ENCODE results near the gene MITF.

MITF gene

GRCh38 chr3:69842789-69843188 lies 103.5 kb downstream of the MITF start:
- DNase-seq: no peak

GRCh38 chr3:69844706-69845105 lies 105.4 kb downstream of the MITF start:
- no peak for DNase-seq

GRCh38 chr3:69847303-69847702 lies 108.0 kb downstream of the MITF start:
- no peak for DNase-seq

- DNase-seq: no peak
Observed at GRCh38 chr3:69848113-69848512, 108.8 kb downstream of the MITF start.

- DNase-seq: no peak
Observed at GRCh38 chr3:69850849-69851248, 111.6 kb downstream of the MITF start.

- no peak for DNase-seq
Observed at GRCh38 chr3:69853027-69853426, 113.8 kb downstream of the MITF start.

GRCh38 chr3:69855436-69856162 lies 116.3 kb downstream of the MITF start:
- no peak for DNase-seq

- no peak for DNase-seq
Observed at GRCh38 chr3:69856965-69857705, 117.9 kb downstream of the MITF start.

- no peak for DNase-seq
Observed at GRCh38 chr3:69861556-69861955, 122.3 kb downstream of the MITF start.

- DNase-seq: no peak
Observed at GRCh38 chr3:69864141-69864540, 124.9 kb downstream of the MITF start.

- DNase-seq: no peak
Observed at GRCh38 chr3:69864766-69865165, 125.5 kb downstream of the MITF start.

GRCh38 chr3:69865925-69866679 lies 126.8 kb downstream of the MITF start:
- no peak for DNase-seq

- no peak for DNase-seq
Observed at GRCh38 chr3:69866988-69867720, 127.9 kb downstream of the MITF start.

GRCh38 chr3:69867941-69868505 lies 128.8 kb downstream of the MITF start:
- DNase-seq: no peak

GRCh38 chr3:69868841-69869420 lies 129.7 kb downstream of the MITF start:
- DNase-seq: no peak

- DNase-seq: no peak
Observed at GRCh38 chr3:69869643-69870042, 130.4 kb downstream of the MITF start.

GRCh38 chr3:69871251-69871650 lies 132.0 kb downstream of the MITF start:
- DNase-seq: no peak

- DNase-seq: no peak
Observed at GRCh38 chr3:69871868-69872267, 132.6 kb downstream of the MITF start.

- no peak for DNase-seq
Observed at GRCh38 chr3:69872783-69873378, 133.6 kb downstream of the MITF start.

GRCh38 chr3:69876073-69876472 lies 136.8 kb downstream of the MITF start:
- DNase-seq: no peak

- no peak for DNase-seq
Observed at GRCh38 chr3:69878254-69878653, 139.0 kb downstream of the MITF start.

GRCh38 chr3:69879051-69879450 lies 139.8 kb downstream of the MITF start:
- DNase-seq: no peak

All from NCI-H2081 treated with DMSO at 0.1 percent for 48 hours (cell line).